Right lobe of liver (tissue), 6 donors: ENCODE data around the gene CHN2. TPM values are rescaled to one million over a fixed set of nuclear protein-coding genes. Genes with fewer than 3 reads are reported as not detected.

Source experiments
- ATAC-seq, 4 donors: fragments of 200-7000 bp; cut with Tn5 transposase; one replicate each; pipeline ENCODE4 v1.9.1; 2020; ENCODE audit warnings: mild to moderate bottlenecking in 4 of 4, moderate library complexity in 4 of 4
- DNase-seq, 3 donors: peaks; one replicate each; pipeline ENCODE4 v3.0.0-alpha.2; 2020
- H3K27ac ChIP-seq, 3 donors: fragments of 200-600 bp; one replicate each; pipeline ENCODE4 v1.8.0; 2022
- H3K27me3 ChIP-seq, 2 donors: fragments of 200-600 bp; one replicate each; pipeline ENCODE4 v1.8.0; 2022
- H3K36me3 ChIP-seq, 4 donors: fragments of 200-600 bp; sonication (generic) in 1 of 4; one replicate each; pipeline versions ENCODE4 v1.5.1 to v1.8.0; 2017 to 2022; ENCODE audit warnings: control low read depth in 1 of 4
- H3K4me1 ChIP-seq, 4 donors: fragments of 200-600 bp; sonication (generic) in 1 of 4; one replicate each; pipeline versions ENCODE4 v1.5.1 to v1.8.0; 2017 to 2022; ENCODE audit warnings: control low read depth in 1 of 4
- H3K4me3 ChIP-seq, 3 donors: fragments of 200-600 bp; one replicate each; pipeline ENCODE4 v1.8.0; 2022
- H3K9me3 ChIP-seq, 4 donors: fragments of 200-600 bp; sonication (generic) in 1 of 4; one replicate each; pipeline versions ENCODE4 v1.5.1 to v1.8.0; 2017 to 2022; ENCODE audit warnings: control low read depth in 1 of 4
- POLR2A ChIP-seq: fragments of 450-650 bp; IDR thresholded peaks from one replicate; pipeline ENCODE4 v1.6.1; 2017; ENCODE audit warnings: antibody characterized with exemption, mild to moderate bottlenecking
- WGBS: methylation state at CpG from one replicate; pipeline ENCODE4 v1.1.6; 2018; ENCODE audit warnings: low coverage, low lambda C conversion rate; ENCODE audit not compliant: insufficient coverage; ENCODE audit errors: missing lambda C conversion rate; 5-methylcytosine and 5-hydroxymethylcytosine counted together
- intact Hi-C, 2 donors: fragments of 100-400 bp; cut with DNase I; formaldehyde crosslinking; loops; one replicate each; pipeline versions ENCODE4 v1.11.2 to v1.14.1; 2022
- total RNA-seq, 6 experiments: library from RNA; depleted of rRNA in 2 of 6; stranded (reverse); fragments of >200 nt in 2 of 6; fragmentation: NEBNext Ultra II Directional in 3 of 6; extraction: Animal tissue kit (Norgen Biotek cat#: 25700) in 3 of 6; gene quantifications; one replicate each; pipeline versions ENCODE4 v1.1.0 to v1.2.4, GENCODE V29; 2016 to 2023
- TF ChIP-seq, protein P1 (sequence below), 4 donors: fragments of 200-600 bp in 3 of 4; fragments of 450-650 bp in 1 of 4; IDR thresholded peaks; one replicate each; pipeline versions ENCODE4 v1.5.1 to v1.8.0; 2016 to 2022; ENCODE audit warnings: antibody characterized with exemption in 4 of 4, mild to moderate bottlenecking in 2 of 4
- donor health status: DM: no; HTN: yes; CAD: no.
- donor health status: DM: no; HTN: no; CAD: no.
- donor health status: DM: no; HTN: no; CAD: no.
- donor health status: DM: no; HTN: yes; CAD: no.
- donor health status: DM: no; HTN: yes; CAD: no.

CHN2 gene
- total RNA-seq, 6 experiments from 2014 or later, result 20.1 to 57.7 (median 31.5) TPM

GRCh38 chr7:29408841-29409243, 214.3 kb downstream of the CHN2 start:
- no peaks in the 10 kb centered on the region for H3K36me3 ChIP-seq

GRCh38 chr7:29410996-29411395, 216.4 kb downstream of the CHN2 start:
- WGBS, result 84% methylated on average over 3 of the region's 3 CpGs
- intact Hi-C loops, result no loop called here
- H3K27ac ChIP-seq, result no peak overlapping the region
- TF ChIP-seq, protein P1, sequence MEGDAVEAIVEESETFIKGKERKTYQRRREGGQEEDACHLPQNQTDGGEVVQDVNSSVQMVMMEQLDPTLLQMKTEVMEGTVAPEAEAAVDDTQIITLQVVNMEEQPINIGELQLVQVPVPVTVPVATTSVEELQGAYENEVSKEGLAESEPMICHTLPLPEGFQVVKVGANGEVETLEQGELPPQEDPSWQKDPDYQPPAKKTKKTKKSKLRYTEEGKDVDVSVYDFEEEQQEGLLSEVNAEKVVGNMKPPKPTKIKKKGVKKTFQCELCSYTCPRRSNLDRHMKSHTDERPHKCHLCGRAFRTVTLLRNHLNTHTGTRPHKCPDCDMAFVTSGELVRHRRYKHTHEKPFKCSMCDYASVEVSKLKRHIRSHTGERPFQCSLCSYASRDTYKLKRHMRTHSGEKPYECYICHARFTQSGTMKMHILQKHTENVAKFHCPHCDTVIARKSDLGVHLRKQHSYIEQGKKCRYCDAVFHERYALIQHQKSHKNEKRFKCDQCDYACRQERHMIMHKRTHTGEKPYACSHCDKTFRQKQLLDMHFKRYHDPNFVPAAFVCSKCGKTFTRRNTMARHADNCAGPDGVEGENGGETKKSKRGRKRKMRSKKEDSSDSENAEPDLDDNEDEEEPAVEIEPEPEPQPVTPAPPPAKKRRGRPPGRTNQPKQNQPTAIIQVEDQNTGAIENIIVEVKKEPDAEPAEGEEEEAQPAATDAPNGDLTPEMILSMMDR (IDR thresholded peaks at IDR 0.05), result no peak
- TF ChIP-seq POLR2A, result no peak
- no peak for ATAC-seq
- no peaks in the 10 kb centered on the region for H3K27me3 ChIP-seq
- H3K4me1 ChIP-seq, result peaks cover 0 to 15% (median 0%) of the 10 kb centered on the region in 4 donors
- DNase-seq, result no peak
- no peaks in the 10 kb centered on the region for H3K36me3 ChIP-seq
- no peaks in the 10 kb centered on the region for H3K9me3 ChIP-seq
- no peak overlapping the region for H3K4me3 ChIP-seq

More at GRCh38 chr7:29408841-29409243, 214.3 kb downstream of the CHN2 start:
- Histone ChIP-seq H3K27ac (no peak overlapping the region), H3K9me3 (no peaks in the 10 kb centered on the region), H3K27me3 (no peaks in the 10 kb centered on the region), H3K4me1 (peaks cover 0 to 24% (median 3%) of the 10 kb centered on the region in 4 donors), H3K4me3 (no peak overlapping the region)
- TF ChIP-seq POLR2A, result no peak
- TF ChIP-seq, protein P1 (IDR thresholded peaks at IDR 0.05), result peak; percentile 79 to 95 (median 84)
- ATAC-seq, result peak; percentile 52 to 71 (median 66)
- DNase-seq, result peak in 1 of 3 donors; percentile 55
- intact Hi-C loops, result loop anchor here in 1 of 2 donors (10.0 kb wide), 1 partner anchor 214 kb away; the partner anchor contains the start of gene CHN2
- 15% methylated on average over 6 of the region's 7 CpGs for WGBS

DNA sequence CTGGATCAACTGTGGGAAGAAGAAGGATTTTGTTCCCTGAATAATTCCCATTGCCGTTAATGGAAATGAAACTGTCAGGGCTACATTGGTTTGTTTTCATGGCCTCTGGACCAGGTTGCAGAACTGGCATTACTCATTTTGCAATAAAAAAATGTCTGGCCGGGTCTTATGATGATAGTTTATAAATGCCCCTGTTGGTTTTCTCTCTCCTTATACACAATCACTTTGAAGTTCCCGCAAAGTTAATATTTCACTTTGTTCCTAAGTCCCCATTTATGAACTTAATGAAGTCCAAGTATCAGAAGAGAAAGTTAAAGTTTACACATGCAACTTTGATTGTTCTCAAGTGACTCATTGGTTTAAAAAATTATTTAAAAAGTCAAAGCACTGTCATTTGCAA, 218.3 kb downstream of the CHN2 start:
- 15% methylated on average over 3 of the region's 3 CpGs for whole genome bisulfite sequencing
- intact Hi-C loops, result no loop called here
- DNase-seq (no peak), ATAC-seq (peak; percentile 18 to 68 (median 56))
- Histone ChIP-seq H3K4me1 (peaks cover 0 to 11% (median 0%) of the 10 kb centered on the region in 4 donors), H3K4me3 (no peak overlapping the region), H3K9me3 (no peaks in the 10 kb centered on the region), H3K27me3 (no peaks in the 10 kb centered on the region), H3K27ac (peak overlapping the region in 1 of 3 donors; percentile 52), H3K36me3 (no peaks in the 10 kb centered on the region)
- TF ChIP-seq, protein P1 (IDR thresholded peaks at IDR 0.05), result no peak
- no peak for TF ChIP-seq POLR2A

GRCh38 chr7:29413626-29414136, 219.1 kb downstream of the CHN2 start:
- H3K4me3 ChIP-seq, result no peak overlapping the region
- intact Hi-C loops, result no loop called here

More at GRCh38 chr7:29413626-29414136, 219.1 kb downstream of the CHN2 start:
- WGBS, result 59% methylated on average over 12 of the region's 12 CpGs
- no peak for DNase-seq
- Histone ChIP-seq H3K9me3 (no peaks in the 10 kb centered on the region), H3K4me1 (peaks cover 0 to 11% (median 0%) of the 10 kb centered on the region in 4 donors), H3K36me3 (no peaks in the 10 kb centered on the region), H3K27me3 (no peaks in the 10 kb centered on the region), H3K27ac (peak overlapping the region in 1 of 3 donors; percentile 52)
- peak in 3 of 4 donors; percentile 47 to 56 (median 52) for ATAC-seq
- TF ChIP-seq, protein P1 (IDR thresholded peaks at IDR 0.05), result no peak
- no peak for TF ChIP-seq POLR2A
